DMS114 treated with DMSO at 0.1 percent for 48 hours (cell line): ENCODE data around the gene MMP25.
"Not testable (repeated sequence)": the region's sequence is repeated elsewhere in the genome, so short reads cannot be mapped to it uniquely, and the experiment has no call there.

Experiments used
- DNase-seq: peaks from one replicate; lab custom pipeline; 2025; ENCODE audit not compliant: unreplicated experiment; lab: John Stamatoyannopoulos, UW

The MMP25 gene

DNA sequence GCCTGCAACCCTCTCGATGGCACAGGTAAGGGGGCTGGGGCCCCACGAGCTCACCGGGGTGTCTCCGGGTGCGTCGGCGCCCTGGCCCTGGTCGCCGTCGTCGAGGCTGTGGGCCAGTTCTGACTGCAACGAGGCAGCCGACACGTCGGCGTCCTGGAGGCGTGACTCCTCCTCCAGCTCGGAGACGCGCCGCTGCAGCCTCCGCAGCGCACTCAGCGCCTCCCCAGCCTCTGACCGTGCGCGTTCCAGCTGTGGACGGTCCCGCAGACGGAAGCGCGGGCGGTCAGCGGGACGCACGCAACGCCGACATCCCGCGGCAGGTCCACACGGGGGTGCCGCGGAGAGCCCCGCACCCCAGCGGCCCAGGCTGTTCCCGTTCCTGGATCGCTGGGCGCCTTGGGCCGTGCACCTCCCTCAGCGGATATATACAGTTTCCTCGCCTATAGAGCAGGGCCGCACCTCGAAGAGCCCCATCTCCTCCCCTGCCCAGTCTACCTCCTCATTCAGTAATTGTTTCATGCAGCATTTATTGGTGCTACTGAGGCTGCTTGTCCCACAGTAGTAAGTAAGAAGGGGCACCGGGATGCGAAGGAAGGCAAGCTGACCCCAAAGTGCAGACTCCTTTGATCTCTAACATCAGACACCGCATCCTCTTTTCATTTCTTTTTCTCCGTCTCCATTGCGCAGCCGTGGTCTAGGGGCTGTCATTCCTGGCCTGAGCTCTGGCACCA is 16.7 kb upstream of the MMP25 start:
- no peak for DNase-seq

DNA sequence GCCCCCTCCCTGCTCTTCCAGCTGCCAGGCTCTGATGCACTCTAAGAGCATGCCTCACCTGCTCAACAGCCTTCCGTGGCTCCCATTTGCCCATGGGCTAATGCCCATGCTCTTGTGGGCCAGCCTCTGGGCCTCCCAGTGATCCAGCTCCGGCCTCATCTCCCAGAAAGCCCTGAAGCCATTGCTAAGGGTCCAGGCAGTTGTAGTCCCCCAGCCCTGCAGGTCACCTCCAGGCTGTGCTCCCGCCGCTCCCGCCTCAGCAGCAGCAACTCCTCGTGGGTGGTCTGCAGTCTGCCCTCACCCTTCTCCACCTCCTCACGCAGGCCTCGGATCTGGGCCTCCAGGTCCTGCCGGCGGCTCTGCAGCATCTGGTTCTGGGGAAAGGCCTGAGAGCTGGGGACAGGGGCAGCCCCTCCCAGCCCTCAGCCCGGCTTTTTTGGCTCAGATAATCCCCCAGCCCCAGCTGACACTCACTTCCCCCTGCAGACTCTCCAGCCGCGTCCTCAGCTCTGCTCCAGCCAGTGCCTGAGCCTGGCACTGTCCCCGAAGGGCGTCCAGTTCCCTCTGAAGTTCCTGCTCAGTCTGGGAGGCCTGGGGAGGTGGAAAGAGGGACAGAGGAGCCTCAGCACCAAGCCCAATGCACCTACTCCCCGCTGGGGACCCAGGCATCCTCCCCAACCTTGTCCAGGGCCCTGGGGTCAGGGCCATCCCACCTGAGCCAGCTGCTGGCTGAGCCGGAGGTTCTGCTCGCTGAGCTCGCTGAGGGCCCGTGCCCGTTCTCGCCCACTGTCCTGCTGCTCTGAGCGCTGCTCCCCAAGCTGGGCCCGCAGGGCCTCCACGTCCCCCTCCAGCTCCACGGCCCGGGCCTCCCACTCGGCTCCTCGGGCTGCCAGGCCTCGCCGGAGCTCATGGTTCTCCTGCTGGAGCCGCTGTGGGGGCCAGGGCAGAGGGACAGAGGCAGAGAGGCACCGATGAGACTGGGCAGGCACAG is 15.8 kb upstream of the MMP25 start:
- no peak for DNase-seq

DNA sequence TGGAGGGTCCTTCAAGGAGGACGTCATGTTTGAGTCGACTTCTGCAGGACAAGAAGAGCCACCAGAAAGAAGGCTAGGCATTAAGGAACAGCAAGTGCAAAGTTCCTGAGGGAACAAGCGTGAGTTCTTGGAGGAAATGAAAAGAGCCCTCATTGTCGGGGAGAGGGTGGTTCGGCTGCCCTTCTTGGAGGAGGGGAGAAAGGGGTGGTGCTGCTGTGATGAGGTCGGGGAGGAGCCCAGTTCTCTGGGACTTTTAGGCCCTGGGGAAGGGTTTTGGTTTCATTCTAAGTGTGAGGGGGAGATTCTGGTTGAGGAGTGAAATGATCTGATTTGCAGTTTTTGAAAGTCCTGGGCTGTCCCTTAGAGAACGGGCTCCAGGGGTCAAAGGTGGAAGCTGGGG is 13.7 kb upstream of the MMP25 start:
- no peak for DNase-seq

DNA sequence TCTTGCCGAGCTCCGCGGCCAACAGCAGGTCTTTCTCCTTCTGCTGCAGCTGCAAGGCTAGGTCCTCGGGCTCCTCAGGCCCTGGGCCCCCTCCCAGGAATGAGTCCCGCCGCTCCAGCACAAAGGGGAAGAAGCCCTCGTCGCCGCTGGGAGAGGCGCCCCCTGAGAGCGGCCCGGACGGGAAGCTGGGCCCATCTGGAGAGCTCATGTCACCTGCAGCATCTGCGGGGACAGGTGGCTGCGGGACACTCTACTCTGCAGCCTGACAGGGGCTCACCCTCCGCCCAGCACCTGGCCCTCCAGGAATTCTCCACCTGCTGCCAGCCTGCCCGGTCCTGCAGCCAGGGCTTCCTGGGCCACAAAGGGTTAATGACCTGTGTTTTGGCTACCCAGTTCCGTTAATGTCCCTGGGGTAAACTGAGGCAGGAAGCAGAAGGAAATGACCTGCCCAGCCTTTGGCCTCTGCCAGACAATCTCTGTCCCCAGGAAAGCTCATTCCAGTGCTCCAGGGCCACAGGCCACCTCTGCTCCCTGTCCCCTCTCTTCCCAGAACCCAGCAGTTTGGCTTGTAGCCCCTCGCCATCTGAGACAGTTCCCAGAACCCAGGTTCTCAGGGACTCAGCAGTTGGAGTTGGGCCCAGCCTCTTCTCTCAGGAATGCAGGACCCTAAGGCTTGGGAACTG is 10.9 kb upstream of the MMP25 start:
- no peak for DNase-seq

DNA sequence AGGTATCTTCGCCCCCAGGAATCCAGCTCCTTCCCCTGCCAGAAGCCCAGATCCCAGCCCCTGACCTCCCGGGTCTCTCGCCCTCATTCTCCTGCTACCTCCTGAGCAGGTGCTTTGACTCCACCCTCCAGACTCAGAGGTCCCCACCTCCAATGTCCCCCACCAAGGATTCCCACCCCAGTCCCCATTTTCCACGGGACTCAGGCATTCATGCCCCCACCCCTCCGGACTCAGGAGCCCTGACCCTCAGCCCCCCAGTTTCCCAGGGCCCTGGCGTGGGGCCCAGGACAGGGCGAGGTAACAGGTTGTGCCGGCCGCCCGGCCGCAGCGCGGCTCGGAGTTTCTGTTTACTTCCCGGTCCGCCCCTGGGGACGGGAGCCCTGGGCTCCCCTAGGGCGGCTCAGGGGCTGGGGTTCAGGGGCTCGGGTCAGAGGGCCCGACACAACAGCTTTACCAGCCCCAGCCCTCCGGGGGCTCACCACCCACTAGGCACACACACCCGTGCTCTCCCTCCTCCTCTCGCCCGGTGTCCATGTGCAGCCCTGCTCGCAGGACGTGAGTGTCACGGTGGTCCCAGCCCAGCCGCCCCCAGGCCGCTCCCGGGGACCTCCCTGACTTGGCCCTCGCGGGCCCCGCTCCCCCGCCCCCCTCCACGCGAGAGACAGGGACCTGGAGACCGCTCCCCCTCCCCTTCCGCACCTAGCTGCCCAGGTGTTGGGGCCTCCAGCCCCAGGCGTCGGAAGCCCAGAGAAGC is 10.2 kb upstream of the MMP25 start:
- no peak for DNase-seq

DNA sequence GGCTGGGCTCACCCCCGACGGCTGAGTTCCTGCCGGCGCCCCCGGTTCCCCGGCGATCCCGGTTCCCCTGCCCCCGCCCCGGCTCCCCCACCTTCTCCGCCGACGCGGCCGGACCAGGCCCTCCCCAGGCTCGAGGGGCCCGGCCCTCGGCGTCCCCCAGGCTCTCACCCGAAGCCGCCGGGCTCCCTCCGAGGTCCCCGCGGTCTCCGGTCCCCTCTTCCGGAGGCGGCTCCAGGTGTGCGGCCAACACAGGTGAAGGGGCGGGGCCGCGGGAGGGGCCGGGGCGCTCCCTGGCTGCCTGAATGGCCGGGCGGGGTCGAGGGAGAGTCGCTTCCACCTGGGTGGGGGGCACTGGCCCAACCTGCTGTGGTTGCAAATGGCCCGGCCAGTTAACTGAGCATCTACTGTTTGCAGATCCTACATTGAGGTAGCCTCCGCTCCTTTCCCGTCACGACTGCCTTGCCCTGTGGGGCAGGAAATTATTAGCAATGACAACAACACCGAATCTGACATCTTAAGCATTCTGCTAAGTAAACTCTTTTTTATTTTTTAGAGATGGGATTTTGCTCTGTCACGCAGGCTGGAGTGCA is 9.5 kb upstream of the MMP25 start, which contains the start of gene BICDL2:
Gene BICDL2, minus strand, starts transcription at position 219 of the 590 bp plus-strand sequence. CDS start 1,448 bp downstream, outside the sequence.
- DNase-seq = no peak

DNA sequence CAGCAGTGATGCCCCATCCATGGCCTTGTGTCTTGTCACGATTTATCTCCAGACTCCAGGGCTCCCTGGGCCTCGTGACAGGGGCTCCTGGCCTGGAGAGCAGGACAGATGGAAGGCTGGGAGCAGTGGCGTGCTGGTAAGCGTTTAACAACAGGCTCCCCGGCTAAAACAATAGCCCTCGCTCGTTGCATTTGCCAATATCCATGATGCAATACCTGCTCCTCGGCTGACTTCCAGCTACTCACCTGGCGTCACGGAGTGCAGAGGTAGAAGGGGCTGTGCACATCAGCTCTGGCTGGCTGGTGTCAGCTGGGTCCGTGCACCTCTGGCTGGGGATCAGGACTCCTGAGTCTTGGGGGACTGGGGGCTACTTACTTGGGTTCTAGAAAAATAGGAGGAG is 8.1 kb upstream of the MMP25 start:
- DNase-seq = no peak

DNA sequence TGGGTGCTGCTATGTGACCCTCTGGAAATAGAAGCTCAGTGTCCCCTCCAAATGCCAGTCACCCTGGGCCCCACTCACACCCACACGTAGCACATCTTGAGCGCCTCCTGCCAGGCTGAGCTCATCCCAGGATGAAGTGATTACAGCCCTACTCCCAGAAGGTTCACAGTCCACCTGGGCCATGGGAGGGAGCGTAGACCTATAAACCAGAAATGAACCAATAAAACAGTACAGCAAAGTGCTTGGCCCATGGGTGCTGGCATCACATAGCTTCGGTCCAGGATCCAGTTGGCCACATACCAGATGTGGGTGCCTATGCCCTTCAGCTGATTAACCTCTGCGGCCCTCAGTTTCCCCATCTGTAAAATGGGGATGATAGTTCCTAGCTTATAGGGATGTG is 7.5 kb upstream of the MMP25 start:
- DNase-seq = no peak

DNA sequence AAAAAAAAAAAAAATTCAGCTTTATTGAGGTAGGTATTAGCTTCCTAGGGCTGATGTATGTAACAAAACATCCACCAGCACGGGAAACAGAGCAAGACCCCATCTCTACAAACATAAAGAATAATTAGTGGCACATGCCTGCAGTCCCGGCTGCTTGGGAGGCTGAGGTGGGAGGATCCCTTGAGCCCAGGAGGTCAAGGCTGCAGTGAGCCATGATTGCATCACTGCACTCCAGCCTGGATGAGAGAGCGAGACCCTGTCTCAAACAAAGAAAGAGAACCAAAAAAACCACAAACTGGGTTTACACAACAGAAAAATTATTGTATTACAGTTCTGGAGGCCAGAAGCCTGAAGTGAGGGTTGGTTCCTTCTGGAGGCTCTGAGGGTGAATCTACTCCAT is 4.0 kb upstream of the MMP25 start:
- no peak for DNase-seq

DNA sequence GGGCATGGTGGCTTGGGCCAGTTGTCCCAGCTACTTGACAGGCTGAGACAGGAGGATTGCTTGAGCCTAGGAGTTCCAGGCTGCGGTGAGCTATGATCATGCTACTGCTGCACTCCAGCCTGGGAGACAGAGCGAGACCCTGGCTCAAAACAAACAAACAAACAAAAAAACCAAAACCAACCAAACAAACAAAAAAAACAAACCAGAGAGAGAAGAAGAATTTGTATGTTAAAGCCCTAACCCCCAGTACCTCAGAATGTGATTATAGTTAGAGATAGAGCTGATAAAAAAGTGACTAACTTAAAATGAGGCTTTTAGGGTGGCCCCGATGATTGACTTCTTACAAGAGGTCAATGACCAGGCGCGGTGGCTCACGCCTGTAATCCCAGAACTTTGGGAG is 1.7 kb upstream of the MMP25 start:
- DNase-seq = no peak

DNA sequence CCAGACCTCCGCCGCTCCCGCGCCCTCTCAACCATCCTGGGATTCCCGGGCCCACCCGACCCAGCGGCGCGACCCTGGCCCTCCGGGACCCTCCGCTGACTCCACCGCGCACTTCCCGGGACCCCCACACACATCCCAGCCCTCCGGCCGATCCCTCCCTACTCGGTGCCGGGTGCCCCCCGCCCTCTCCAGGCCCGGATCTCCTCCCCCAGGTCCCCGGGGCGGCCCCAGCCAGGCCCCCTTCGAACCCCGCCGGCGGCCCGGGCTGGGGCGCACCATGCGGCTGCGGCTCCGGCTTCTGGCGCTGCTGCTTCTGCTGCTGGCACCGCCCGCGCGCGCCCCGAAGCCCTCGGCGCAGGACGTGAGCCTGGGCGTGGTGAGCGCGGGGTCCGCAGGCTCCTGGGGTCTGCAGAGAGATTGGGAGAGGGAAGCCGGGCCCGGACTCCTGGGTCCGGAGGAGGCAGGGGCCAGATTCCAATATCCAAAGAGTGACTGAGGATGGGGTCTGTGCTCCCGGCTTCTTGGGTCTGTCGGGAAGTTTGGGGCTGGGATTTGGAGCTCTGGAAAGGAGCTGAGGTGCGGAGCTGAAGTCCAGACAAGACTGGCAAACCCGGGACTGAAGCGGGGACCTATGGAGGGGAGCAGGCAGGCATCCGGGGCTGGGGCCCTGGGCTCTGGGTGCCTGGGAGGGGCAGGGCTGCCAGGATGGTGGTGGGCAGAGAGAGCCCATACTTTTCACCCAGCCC is 453 bp downstream of the MMP25 start:
- no peak for DNase-seq

DNA sequence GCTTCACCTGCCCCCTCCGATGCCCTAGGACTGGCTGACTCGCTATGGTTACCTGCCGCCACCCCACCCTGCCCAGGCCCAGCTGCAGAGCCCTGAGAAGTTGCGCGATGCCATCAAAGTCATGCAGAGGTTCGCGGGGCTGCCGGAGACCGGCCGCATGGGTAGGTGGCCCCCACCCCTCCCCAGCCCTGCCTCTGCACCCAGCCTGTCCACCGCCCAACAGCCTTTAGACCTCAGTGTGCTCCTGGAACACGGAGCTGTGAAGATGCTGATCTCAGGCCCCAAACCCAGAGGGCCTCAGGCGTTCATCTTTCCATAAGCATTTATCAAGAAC is 993 bp downstream of the MMP25 start:
- DNase-seq = no peak

DNA sequence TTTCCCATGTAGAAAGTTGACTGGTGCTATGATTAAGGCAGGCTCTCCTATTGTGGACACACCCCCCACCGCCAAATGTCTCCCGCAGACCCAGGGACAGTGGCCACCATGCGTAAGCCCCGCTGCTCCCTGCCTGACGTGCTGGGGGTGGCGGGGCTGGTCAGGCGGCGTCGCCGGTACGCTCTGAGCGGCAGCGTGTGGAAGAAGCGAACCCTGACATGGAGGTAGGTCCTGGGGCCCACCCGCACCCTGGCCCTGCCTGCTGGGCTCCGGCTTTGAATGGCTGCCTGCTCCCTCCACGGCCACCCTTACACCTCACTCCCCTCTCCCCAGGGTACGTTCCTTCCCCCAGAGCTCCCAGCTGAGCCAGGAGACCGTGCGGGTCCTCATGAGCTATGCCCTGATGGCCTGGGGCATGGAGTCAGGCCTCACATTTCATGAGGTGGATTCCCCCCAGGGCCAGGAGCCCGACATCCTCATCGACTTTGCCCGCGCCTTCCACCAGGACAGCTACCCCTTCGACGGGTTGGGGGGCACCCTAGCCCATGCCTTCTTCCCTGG is 3.6 kb downstream of the MMP25 start:
- DNase-seq = no peak

DNA sequence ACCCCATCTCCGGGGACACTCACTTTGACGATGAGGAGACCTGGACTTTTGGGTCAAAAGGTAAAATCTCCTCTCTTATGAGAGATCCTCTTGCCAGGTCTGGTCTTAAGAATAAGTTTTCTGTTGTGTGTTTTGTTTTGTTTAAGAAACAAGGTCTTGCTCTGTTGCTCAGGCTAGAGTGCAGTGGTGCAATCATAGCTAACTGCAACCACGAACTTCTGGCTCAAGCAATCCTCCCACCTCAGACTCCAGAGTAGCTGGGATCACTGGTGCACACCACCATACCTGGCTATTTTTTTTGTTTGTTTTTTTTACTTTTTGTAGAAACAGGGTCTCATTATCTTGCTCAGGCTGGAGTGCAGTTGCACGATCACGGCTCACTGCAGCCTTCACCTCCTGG is 4.1 kb downstream of the MMP25 start:
- no peak for DNase-seq

DNA sequence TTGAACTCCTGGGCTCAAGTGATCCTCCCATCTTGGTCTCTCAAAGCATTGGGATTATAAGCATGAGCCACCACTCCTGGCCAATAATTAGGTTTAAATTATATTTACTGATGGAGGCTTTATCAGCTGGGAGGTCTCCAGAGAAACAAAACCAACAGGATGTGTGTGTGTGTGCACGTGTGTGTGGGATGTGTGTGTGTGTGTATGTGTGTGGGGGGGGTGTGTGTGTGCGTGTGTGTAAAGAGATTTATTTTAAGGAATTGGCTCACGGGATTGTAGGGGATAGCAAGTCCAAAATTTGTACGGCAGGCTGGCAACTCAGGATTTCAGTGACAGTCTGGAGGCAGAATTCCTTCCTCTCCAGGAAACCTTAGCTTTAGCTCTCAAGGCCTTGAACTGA is 4.6 kb downstream of the MMP25 start:
- no peak for DNase-seq

DNA sequence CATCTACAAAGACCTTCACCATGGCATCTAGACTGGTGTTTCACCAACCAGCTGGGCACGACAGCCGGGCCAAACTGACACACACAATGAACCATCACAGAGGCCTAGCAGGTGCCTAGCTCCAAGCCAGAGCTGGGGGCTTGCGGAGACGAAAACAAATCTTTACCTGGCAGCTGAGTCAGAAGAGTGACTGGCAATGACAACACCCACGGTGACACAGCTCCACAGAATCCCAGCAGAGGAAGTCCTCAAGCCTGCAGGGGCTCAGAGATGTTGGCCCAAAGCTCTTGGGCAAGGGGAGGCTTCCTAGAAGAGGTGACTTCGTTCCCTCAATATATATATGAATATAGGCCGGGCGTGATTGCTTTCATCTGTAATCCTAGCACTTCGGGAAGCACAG is 5.1 kb downstream of the MMP25 start:
- DNase-seq = no peak

DNA sequence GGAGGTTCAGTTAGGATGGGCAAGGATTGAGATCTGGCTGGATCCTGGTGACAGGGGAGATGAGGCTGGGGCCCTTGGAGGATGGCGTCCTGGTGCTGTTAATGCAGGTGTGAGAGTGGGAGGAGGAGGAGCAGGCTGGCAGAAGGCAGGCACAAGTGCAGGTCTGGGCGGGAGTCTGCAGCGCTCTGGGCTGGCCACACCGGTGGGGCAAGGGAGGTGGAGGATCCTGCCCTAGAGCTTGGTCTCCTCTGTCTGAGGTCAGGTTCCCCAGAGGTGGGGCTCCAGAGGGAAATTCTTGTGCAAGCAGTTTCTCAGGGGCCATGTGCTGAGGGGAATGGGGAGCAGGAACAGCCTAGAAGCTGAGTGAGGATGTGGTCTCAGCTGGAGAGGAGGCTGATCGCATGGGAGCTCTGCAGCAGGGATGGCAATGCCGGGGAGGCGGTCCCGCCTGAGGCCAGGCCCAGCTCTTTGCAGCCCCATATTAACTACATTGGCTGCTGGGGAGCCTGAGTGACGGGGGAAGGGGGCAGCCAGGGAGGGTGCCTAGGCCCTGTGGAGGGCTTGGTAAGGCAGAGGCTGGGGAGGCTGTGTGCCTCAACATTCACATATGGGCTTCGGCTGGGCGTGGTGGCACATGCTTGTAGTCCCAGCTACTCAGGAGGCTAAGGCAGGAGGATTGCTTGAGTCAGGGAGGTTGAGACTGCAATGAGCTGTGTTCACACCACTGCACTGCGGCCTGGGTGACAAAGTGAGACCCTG is 6.4 kb downstream of the MMP25 start:
- not testable (repeated sequence) for DNase-seq

DNA sequence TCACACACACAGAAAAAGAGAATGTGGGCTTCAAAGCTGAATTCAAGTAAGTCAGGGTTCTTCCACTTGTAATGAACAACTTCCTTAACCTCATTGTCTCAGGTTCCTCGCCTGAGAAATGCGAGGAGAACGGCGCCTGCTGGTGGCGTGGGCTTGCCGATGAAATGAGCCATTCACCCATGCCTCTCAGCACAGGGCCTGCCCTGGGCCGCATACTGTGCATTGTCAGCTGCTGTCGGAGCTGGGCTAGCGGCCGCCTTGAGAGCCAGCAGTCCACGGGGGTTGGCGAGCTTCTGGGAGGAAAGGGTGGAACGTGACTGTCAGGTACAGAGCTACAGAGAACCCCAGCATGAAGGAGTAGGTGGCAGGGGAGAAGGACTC is 7.0 kb downstream of the MMP25 start:
- not testable (repeated sequence) for DNase-seq
